ENCODE results near the gene KMT2C. TPM values are rescaled to one million over a fixed set of nuclear protein-coding genes. Genes with fewer than 3 reads are reported as not detected.
A peak's percentile ranks its signal among the peaks of the same experiment; 100 is the strongest.
"Not testable (repeated sequence)": the region's sequence is repeated elsewhere in the genome, so short reads cannot be mapped to it uniquely, and the experiment has no call there.

Gene KMT2C
- total and polyA plus RNA-seq, 7 experiments from 2014 or later, result 17.0 to 152 (median 109) TPM

- Histone ChIP-seq H3K4me1 (ENCODE audit: control insufficient read depth in 2 of 2, insufficient read depth in 2 of 2, low read length in 2 of 2) (no peaks in the 10 kb centered on the region), H3K27ac (ENCODE audit: low read depth, low read length) (no peak overlapping the region), H3K4me3 (ENCODE audit: low read length) (no peak overlapping the region), H3K36me3 (ENCODE audit: control insufficient read depth in 2 of 3, insufficient read depth in 3 of 3, low read length in 3 of 3) (no peaks in the 10 kb centered on the region), H3K9me3 (ENCODE audit: control insufficient read depth in 2 of 3, low read length in 3 of 3) (no peaks in the 10 kb centered on the region), H3K27me3 (ENCODE audit: control insufficient read depth in 2 of 2, insufficient read depth in 2 of 2, low read length in 2 of 2) (no peaks in the 10 kb centered on the region)
- no peak overlapping the region for H3K4me3 Mint-ChIP-seq
- ChIA-PET CTCF (no interaction called here), POLR2A (no interaction called here)
- peaks cover 0 to 4% (median 2%) of the 10 kb centered on the region in 7 donors for H3K4me1 Mint-ChIP-seq
- H3K27me3 Mint-ChIP-seq, result peaks cover 0 to 6% (median 0%) of the 10 kb centered on the region in 5 donors
- H3K36me3 Mint-ChIP-seq, result no peaks in the 10 kb centered on the region
- DNase-seq (no peak), ATAC-seq (no peak)
- H3K9me3 Mint-ChIP-seq, result no peaks in the 10 kb centered on the region
- H3K27ac Mint-ChIP-seq, result no peak overlapping the region
- intact Hi-C loops (cut with micrococcal nuclease), result no loop called here
Observed at GRCh38 chr7:152442330-152442835, 6.6 kb upstream of the KMT2C start.

GRCh38 chr7:152441810-152442209, 6.0 kb upstream of the KMT2C start:
- H3K36me3 Mint-ChIP-seq; H3K4me1 Mint-ChIP-seq; H3K4me1 ChIP-seq (ENCODE audit: control insufficient read depth in 2 of 2, insufficient read depth in 2 of 2, low read length in 2 of 2); DNase-seq; CTCF ChIA-PET; H3K27me3 Mint-ChIP-seq; POLR2A ChIA-PET; H3K36me3 ChIP-seq (ENCODE audit: control insufficient read depth in 2 of 3, insufficient read depth in 3 of 3, low read length in 3 of 3); H3K27ac ChIP-seq (ENCODE audit: low read depth, low read length); H3K27me3 ChIP-seq (ENCODE audit: control insufficient read depth in 2 of 2, insufficient read depth in 2 of 2, low read length in 2 of 2); ATAC-seq; intact Hi-C loops (cut with micrococcal nuclease); H3K27ac Mint-ChIP-seq; H3K9me3 ChIP-seq (ENCODE audit: control insufficient read depth in 2 of 3, low read length in 3 of 3); H3K9me3 Mint-ChIP-seq; H3K4me3 Mint-ChIP-seq; H3K4me3 ChIP-seq (ENCODE audit: low read length): not testable (repeated sequence)

GRCh38 chr7:152441168-152441567, 5.4 kb upstream of the KMT2C start:
- POLR2A ChIA-PET, result interaction anchor here (0.6 kb wide), 1 partner anchor 54 kb away, joined by 3 read pairs; no protein-coding TSS in a partner anchor

GRCh38 chr7:152438017-152438416, 2.2 kb upstream of the KMT2C start:
- H3K36me3 Mint-ChIP-seq; H3K27me3 Mint-ChIP-seq; H3K9me3 Mint-ChIP-seq; H3K27ac ChIP-seq (ENCODE audit: low read depth, low read length); ATAC-seq; DNase-seq; H3K4me3 ChIP-seq (ENCODE audit: low read length); H3K36me3 ChIP-seq (ENCODE audit: control insufficient read depth in 2 of 3, insufficient read depth in 3 of 3, low read length in 3 of 3); CTCF ChIA-PET; H3K4me1 ChIP-seq (ENCODE audit: control insufficient read depth in 2 of 2, insufficient read depth in 2 of 2, low read length in 2 of 2); H3K27me3 ChIP-seq (ENCODE audit: control insufficient read depth in 2 of 2, insufficient read depth in 2 of 2, low read length in 2 of 2); H3K9me3 ChIP-seq (ENCODE audit: control insufficient read depth in 2 of 3, low read length in 3 of 3): not testable (repeated sequence)
- peak overlapping the region in 3 of 9 donors; percentile 48 to 96 (median 93) for H3K27ac Mint-ChIP-seq
- POLR2A ChIA-PET, result interaction anchor here (1.0 kb wide), 1 partner anchor 26 kb away, joined by 3 read pairs; no protein-coding TSS in a partner anchor
- H3K4me1 Mint-ChIP-seq, result peaks cover 14 to 24% (median 17%) of the 10 kb centered on the region in 7 donors
- intact Hi-C loops (cut with micrococcal nuclease), result loop anchor here (5.0 to 10.0 kb wide), 4 partner anchors 56 to 1353 kb away; partner anchors contain the start of genes ABCF2 (in 1 of the 2), AGAP3 (in 1 of the 2), FASTK (in 1 of the 2) and GALNT11 (in 1 of the 2)
- peak overlapping the region in 5 of 10 donors; percentile 18 to 90 (median 81) for H3K4me3 Mint-ChIP-seq

More at GRCh38 chr7:152441168-152441567, 5.4 kb upstream of the KMT2C start:
- H3K27me3 ChIP-seq (ENCODE audit: control insufficient read depth in 2 of 2, insufficient read depth in 2 of 2, low read length in 2 of 2); H3K4me1 ChIP-seq (ENCODE audit: control insufficient read depth in 2 of 2, insufficient read depth in 2 of 2, low read length in 2 of 2); H3K4me3 ChIP-seq (ENCODE audit: low read length); H3K9me3 Mint-ChIP-seq; H3K9me3 ChIP-seq (ENCODE audit: control insufficient read depth in 2 of 3, low read length in 3 of 3); DNase-seq; H3K36me3 ChIP-seq (ENCODE audit: control insufficient read depth in 2 of 3, insufficient read depth in 3 of 3, low read length in 3 of 3); H3K27me3 Mint-ChIP-seq; H3K4me3 Mint-ChIP-seq; H3K36me3 Mint-ChIP-seq; H3K27ac ChIP-seq (ENCODE audit: low read depth, low read length); intact Hi-C loops (cut with micrococcal nuclease); H3K4me1 Mint-ChIP-seq; CTCF ChIA-PET; ATAC-seq: not testable (repeated sequence)
- peak overlapping the region in 1 of 9 donors; percentile 13 for H3K27ac Mint-ChIP-seq

- CTCF ChIA-PET, result not testable (repeated sequence)
Observed at GRCh38 chr7:152436931-152437575, 1.2 kb upstream of the KMT2C start.

GRCh38 chr7:152436111-152436930, 518 bp upstream of the KMT2C start:
- Mint-ChIP-seq H3K36me3 (peaks cover 0 to 2% (median 0%) of the 10 kb centered on the region in 5 donors), H3K4me1 (peaks cover 15 to 35% (median 24%) of the 10 kb centered on the region in 7 donors), H3K4me3 (peak overlapping the region; percentile 79 to 93 (median 88)), H3K27ac (peak overlapping the region; percentile 85 to 97 (median 93)), H3K27me3 (no peaks in the 10 kb centered on the region), H3K9me3 (no peaks in the 10 kb centered on the region)
- peak overlapping the region; percentile 75 for H3K4me3 ChIP-seq (ENCODE audit: low read length)
- peak; percentile 87 for ATAC-seq
- ChIA-PET CTCF (no interaction called here), POLR2A (interaction anchor here (1.0 to 1.5 kb wide), 2 partner anchors 24 to 28 kb away, joined by 4 to 5 read pairs; no protein-coding TSS in a partner anchor)
- no peaks in the 10 kb centered on the region for H3K9me3 ChIP-seq (ENCODE audit: control insufficient read depth in 2 of 3, low read length in 3 of 3)
- H3K36me3 ChIP-seq (ENCODE audit: control insufficient read depth in 2 of 3, insufficient read depth in 3 of 3, low read length in 3 of 3), result peaks cover 0 to 3% (median 0%) of the 10 kb centered on the region in 3 experiments
- peaks cover 5 to 7% of the 10 kb centered on the region in 2 donors for H3K4me1 ChIP-seq (ENCODE audit: control insufficient read depth in 2 of 2, insufficient read depth in 2 of 2, low read length in 2 of 2)
- H3K27me3 ChIP-seq (ENCODE audit: control insufficient read depth in 2 of 2, insufficient read depth in 2 of 2, low read length in 2 of 2), result no peaks in the 10 kb centered on the region
- intact Hi-C loops (cut with micrococcal nuclease), result loop anchor here (1.0 to 10.0 kb wide), 8 partner anchors 27 to 1352 kb away; partner anchors contain the start of genes ACTR3B (in 2 of the 2), XRCC2 (in 2 of the 2), ABCF2 (in 1 of the 2) and AGAP3 (in 1 of the 2)
- H3K27ac ChIP-seq (ENCODE audit: low read depth, low read length), result peak overlapping the region; percentile 97
- DNase-seq, result peak; percentile 79 to 92 (median 87)

More at GRCh38 chr7:152436931-152437575, 1.2 kb upstream of the KMT2C start:
- H3K9me3 ChIP-seq (ENCODE audit: control insufficient read depth in 2 of 3, low read length in 3 of 3); H3K27me3 Mint-ChIP-seq; H3K27me3 ChIP-seq (ENCODE audit: control insufficient read depth in 2 of 2, insufficient read depth in 2 of 2, low read length in 2 of 2); ATAC-seq; H3K36me3 Mint-ChIP-seq; H3K36me3 ChIP-seq (ENCODE audit: control insufficient read depth in 2 of 3, insufficient read depth in 3 of 3, low read length in 3 of 3); H3K4me1 ChIP-seq (ENCODE audit: control insufficient read depth in 2 of 2, insufficient read depth in 2 of 2, low read length in 2 of 2); H3K9me3 Mint-ChIP-seq: not testable (repeated sequence)
- peak in 1 of 9 donors; percentile 6 for DNase-seq
- Mint-ChIP-seq H3K27ac (peak overlapping the region; percentile 85 to 97 (median 93)), H3K4me1 (peaks cover 14 to 28% (median 22%) of the 10 kb centered on the region in 7 donors), H3K4me3 (peak overlapping the region; percentile 79 to 93 (median 87))
- Histone ChIP-seq H3K4me3 (ENCODE audit: low read length) (peak overlapping the region; percentile 75), H3K27ac (ENCODE audit: low read depth, low read length) (peak overlapping the region; percentile 97)
- intact Hi-C loops (cut with micrococcal nuclease), result loop anchor here (1.0 to 10.0 kb wide), 8 partner anchors 26 to 1352 kb away; partner anchors contain the start of genes ACTR3B (in 2 of the 2), XRCC2 (in 2 of the 2), ABCF2 (in 1 of the 2) and AGAP3 (in 1 of the 2)
- POLR2A ChIA-PET, result interaction anchor here (1.0 to 1.5 kb wide), 3 partner anchors 23 to 27 kb away, joined by 3 to 5 read pairs (median 4); no protein-coding TSS in a partner anchor
